Mesenchymal stem cell (in vitro differentiated cells and primary cell): ENCODE results near the gene AKNA.

Experiments used
- DNase-seq: peaks from one replicate; pipeline ENCODE4 v3.0.0-alpha.2; 2013
- H2AFZ ChIP-seq: one replicate; pipeline ENCODE4 v1.6.1; 2013; ENCODE audit warnings: low read depth, mild to moderate bottlenecking, control low read depth, inconsistent platforms, low read length, moderate library complexity
- H2AK5ac ChIP-seq: 2 replicates; pipeline ENCODE4 v1.6.1; 2013; ENCODE audit warnings: low read length, moderate library complexity, mild to moderate bottlenecking, inconsistent platforms; ENCODE audit not compliant: severe bottlenecking
- H2BK120ac ChIP-seq: one replicate; pipeline ENCODE4 v1.6.1; 2013; ENCODE audit warnings: low read depth, mild to moderate bottlenecking, inconsistent platforms, low read length, moderate library complexity
- H2BK12ac ChIP-seq, 2 experiments: one replicate each; pipeline ENCODE4 v1.6.1; 2013; ENCODE audit warnings: inconsistent platforms in 2 of 2, low read length in 2 of 2, mild to moderate bottlenecking in 2 of 2, moderate library complexity in 2 of 2, control low read depth in 1 of 2
- H2BK15ac ChIP-seq: one replicate; pipeline ENCODE4 v1.6.1; 2013; ENCODE audit warnings: mild to moderate bottlenecking, low read depth, inconsistent platforms; ENCODE audit not compliant: poor library complexity, severe bottlenecking
- H2BK5ac ChIP-seq: 2 replicates; pipeline ENCODE4 v1.6.1; 2013; ENCODE audit warnings: low read depth, mild to moderate bottlenecking, low read length, control low read depth, inconsistent platforms; ENCODE audit not compliant: poor library complexity, severe bottlenecking
- H3K14ac ChIP-seq, 2 experiments: one replicate each; pipeline ENCODE4 v1.6.1; 2013; ENCODE audit warnings: inconsistent platforms in 2 of 2, low read length in 2 of 2, control low read depth in 1 of 2, mild to moderate bottlenecking in 1 of 2, moderate library complexity in 1 of 2
- H3K18ac ChIP-seq, 2 experiments: one replicate each; pipeline ENCODE4 v1.6.1; 2013; ENCODE audit warnings: inconsistent platforms in 2 of 2, low read length in 2 of 2, control low read depth in 1 of 2, low read depth in 1 of 2, mild to moderate bottlenecking in 1 of 2
- H3K23ac ChIP-seq, 2 experiments: one replicate each; pipeline ENCODE4 v1.6.1; 2013; ENCODE audit warnings: inconsistent platforms in 2 of 2, low read length in 2 of 2, mild to moderate bottlenecking in 2 of 2, moderate library complexity in 2 of 2, control low read depth in 1 of 2
- H3K27ac ChIP-seq: 2 replicates; pipeline ENCODE4 v1.5.1; 2013; ENCODE audit warnings: mild to moderate bottlenecking, moderate library complexity, low read length, control low read depth, inconsistent platforms; ENCODE audit not compliant: poor library complexity, severe bottlenecking
- H3K27me3 ChIP-seq, 2 experiments: 2 replicates each; pipeline versions ENCODE4 v1.6.1 to v1.7.0; 2013; ENCODE audit warnings: low read length in 2 of 2, mild to moderate bottlenecking in 2 of 2, moderate library complexity in 2 of 2, control low read depth in 1 of 2, inconsistent platforms in 1 of 2; ENCODE audit not compliant: control insufficient read depth in 1 of 2, insufficient read depth in 1 of 2
- H3K36me3 ChIP-seq, 2 experiments: 2 replicates each; pipeline versions ENCODE4 v1.6.1 to v1.7.0; 2013; ENCODE audit warnings: low read length in 2 of 2, control low read depth in 1 of 2, inconsistent platforms in 1 of 2, low read depth in 1 of 2, mild to moderate bottlenecking in 1 of 2; ENCODE audit not compliant: insufficient read depth in 2 of 2, control insufficient read depth in 1 of 2
- H3K4ac ChIP-seq, 2 experiments: one replicate each; pipeline ENCODE4 v1.6.1; 2013; ENCODE audit warnings: inconsistent platforms in 2 of 2, low read length in 2 of 2, mild to moderate bottlenecking in 2 of 2, moderate library complexity in 2 of 2, control low read depth in 1 of 2, low read depth in 1 of 2
- H3K4me1 ChIP-seq: 2 replicates; pipeline ENCODE4 v1.6.1; 2013; ENCODE audit warnings: low read depth, low read length, control low read depth; ENCODE audit not compliant: control insufficient read depth, insufficient read depth
- H3K4me2 ChIP-seq: 2 replicates; pipeline ENCODE4 v1.6.1; 2013; ENCODE audit warnings: low read length, mild to moderate bottlenecking, inconsistent platforms; ENCODE audit not compliant: poor library complexity, severe bottlenecking
- H3K4me3 ChIP-seq, 2 experiments: 2 replicates each; pipeline versions ENCODE4 v1.5.1 to v1.7.0; 2013; ENCODE audit warnings: low read length in 2 of 2, mild to moderate bottlenecking in 2 of 2, control low read depth in 1 of 2, low read depth in 1 of 2; ENCODE audit not compliant: insufficient read depth in 1 of 2
- H3K79me1 ChIP-seq: replicated peaks from 2 replicates; pipeline ENCODE4 v1.6.1; 2013; ENCODE audit warnings: mild to moderate bottlenecking, control low read depth, low read length, inconsistent platforms; ENCODE audit not compliant: poor library complexity, severe bottlenecking
- H3K9ac ChIP-seq: 2 replicates; pipeline ENCODE4 v1.7.0; 2013; ENCODE audit warnings: mild to moderate bottlenecking, low read length, moderate library complexity
- H3K9me3 ChIP-seq: 2 replicates; pipeline ENCODE4 v1.7.0; 2013; ENCODE audit warnings: mild to moderate bottlenecking, low read length; ENCODE audit not compliant: control insufficient read depth
- H4K8ac ChIP-seq: one replicate; pipeline ENCODE4 v1.6.1; 2013; ENCODE audit warnings: inconsistent platforms, mild to moderate bottlenecking, low read length, moderate library complexity
- H4K91ac ChIP-seq: one replicate; pipeline ENCODE4 v1.6.1; 2013; ENCODE audit warnings: mild to moderate bottlenecking, low read length, inconsistent platforms
- WGBS: methylation state at CpG from one replicate; pipeline ENCODE4 v1.1.7; 2013; ENCODE audit warnings: mixed read lengths; 5-methylcytosine and 5-hydroxymethylcytosine counted together

AKNA gene

DNA sequence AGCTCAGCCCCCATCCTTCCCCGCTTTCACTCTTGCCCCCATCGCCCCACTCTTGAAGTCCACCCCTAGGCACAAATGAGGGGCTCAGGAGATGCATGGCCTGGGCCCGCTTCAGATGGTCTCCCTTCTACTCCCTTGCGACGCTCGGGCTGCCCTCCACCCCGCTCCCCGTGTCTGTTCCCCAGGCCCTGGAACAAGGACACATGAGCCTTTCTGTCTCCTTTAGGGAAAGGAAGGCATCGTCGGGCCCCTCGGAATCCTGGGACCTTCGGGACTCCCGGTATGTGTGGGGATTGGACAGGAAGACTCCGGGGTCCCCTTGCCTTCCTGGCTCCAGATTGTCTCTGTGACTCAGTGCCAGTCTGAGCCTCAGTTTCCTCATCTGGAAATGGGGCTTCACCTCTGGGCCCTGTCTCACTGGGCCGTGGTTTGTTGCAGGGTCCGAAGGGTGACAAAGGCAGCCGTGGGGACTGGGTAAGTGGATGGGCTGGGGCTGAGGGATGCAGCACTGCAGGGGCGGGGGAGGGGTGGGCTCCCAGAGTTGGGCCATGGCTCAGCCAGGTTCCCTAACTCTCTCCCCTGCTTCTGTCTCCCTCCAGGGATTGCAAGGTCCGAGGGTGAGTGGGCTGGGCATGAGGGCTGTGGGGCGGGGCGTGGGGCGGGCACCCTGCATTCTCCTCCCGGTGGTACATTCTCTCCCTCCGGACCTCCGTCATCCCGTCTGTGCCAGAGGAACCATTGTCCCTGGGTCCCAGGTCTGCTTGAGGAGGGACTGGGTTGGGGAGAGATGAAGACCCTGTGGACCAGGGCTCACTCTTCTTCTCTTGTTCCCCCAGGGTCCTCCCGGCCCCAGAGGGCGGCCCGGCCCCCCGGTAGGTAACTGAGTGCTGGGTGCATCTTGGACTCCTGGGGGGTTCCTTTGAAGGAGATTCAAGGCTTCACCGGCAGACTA, 86.7 kb downstream of the AKNA start:
- Histone ChIP-seq H3K79me1 (no peaks in the 10 kb centered on the region), H2BK5ac (no peak overlapping the region), H2BK12ac (no peak overlapping the region), H2BK15ac (no peak overlapping the region), H3K4me1 (peaks cover 3% of the 10 kb centered on the region), H2AK5ac (no peak overlapping the region), H3K9me3 (no peaks in the 10 kb centered on the region), H3K36me3 (peaks cover 17 to 60% of the 10 kb centered on the region in 2 experiments), H3K18ac (no peak overlapping the region), H3K27ac (no peak overlapping the region), H3K27me3 (no peaks in the 10 kb centered on the region), H3K9ac (no peak overlapping the region), H2BK120ac (no peak overlapping the region), H2AFZ (no peak overlapping the region), H3K4me3 (no peak overlapping the region), H3K23ac (no peak overlapping the region), H3K4me2 (no peak overlapping the region), H4K91ac (no peak overlapping the region), H3K4ac (no peak overlapping the region), H4K8ac (no peak overlapping the region), H3K14ac (no peak overlapping the region)
- 96% methylated on average over 28 of the region's 31 CpGs for WGBS
- no peak for DNase-seq

DNA sequence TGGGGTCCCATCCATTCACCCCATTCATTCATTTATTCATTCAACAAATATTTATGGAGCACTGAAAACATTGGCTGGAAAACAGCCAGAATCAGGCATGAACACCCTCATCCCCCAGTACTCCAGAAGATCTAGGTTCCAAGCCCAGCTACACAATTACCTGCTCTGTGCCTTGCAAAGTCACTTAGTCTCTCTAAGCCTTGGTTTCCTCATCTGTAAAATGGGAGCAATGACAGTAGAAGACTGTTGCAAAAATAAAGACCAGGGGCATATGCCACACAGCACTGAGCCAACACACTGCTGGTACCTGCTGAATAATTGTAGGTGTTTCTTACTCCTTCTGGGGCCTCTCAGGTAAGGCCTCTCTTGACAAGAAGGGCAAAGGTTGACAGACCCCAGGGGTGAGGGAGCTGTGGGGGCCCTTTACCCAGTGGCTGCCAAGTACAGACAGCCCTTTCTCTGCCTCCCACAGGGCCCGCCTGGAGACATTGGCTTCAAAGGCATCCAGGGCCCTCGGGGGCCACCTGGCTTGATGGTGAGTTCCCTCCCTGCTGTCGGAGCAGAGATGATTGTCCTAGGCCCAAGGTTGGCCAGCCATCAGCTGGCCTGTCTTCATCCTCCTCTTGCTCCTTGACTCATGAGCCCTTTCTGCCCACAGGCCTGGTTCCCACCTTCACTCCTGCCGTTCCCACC, 87.5 kb downstream of the AKNA start:
- Histone ChIP-seq H3K4me3 (no peak overlapping the region), H2BK120ac (no peak overlapping the region), H3K18ac (no peak overlapping the region), H3K4me2 (no peak overlapping the region), H3K36me3 (peaks cover 19 to 57% of the 10 kb centered on the region in 2 experiments), H4K8ac (no peak overlapping the region), H3K9ac (no peak overlapping the region), H2AFZ (no peak overlapping the region), H2BK12ac (no peak overlapping the region), H3K4ac (no peak overlapping the region), H2AK5ac (no peak overlapping the region), H3K4me1 (no peaks in the 10 kb centered on the region), H2BK15ac (no peak overlapping the region), H3K23ac (no peak overlapping the region), H3K27ac (no peak overlapping the region), H2BK5ac (no peak overlapping the region), H4K91ac (no peak overlapping the region), H3K14ac (no peak overlapping the region), H3K9me3 (peaks cover under 1% of the 10 kb centered on the region), H3K27me3 (no peaks in the 10 kb centered on the region), H3K79me1 (no peaks in the 10 kb centered on the region)
- 96% methylated on average over 4 of the region's 4 CpGs for WGBS
- no peak for DNase-seq

DNA sequence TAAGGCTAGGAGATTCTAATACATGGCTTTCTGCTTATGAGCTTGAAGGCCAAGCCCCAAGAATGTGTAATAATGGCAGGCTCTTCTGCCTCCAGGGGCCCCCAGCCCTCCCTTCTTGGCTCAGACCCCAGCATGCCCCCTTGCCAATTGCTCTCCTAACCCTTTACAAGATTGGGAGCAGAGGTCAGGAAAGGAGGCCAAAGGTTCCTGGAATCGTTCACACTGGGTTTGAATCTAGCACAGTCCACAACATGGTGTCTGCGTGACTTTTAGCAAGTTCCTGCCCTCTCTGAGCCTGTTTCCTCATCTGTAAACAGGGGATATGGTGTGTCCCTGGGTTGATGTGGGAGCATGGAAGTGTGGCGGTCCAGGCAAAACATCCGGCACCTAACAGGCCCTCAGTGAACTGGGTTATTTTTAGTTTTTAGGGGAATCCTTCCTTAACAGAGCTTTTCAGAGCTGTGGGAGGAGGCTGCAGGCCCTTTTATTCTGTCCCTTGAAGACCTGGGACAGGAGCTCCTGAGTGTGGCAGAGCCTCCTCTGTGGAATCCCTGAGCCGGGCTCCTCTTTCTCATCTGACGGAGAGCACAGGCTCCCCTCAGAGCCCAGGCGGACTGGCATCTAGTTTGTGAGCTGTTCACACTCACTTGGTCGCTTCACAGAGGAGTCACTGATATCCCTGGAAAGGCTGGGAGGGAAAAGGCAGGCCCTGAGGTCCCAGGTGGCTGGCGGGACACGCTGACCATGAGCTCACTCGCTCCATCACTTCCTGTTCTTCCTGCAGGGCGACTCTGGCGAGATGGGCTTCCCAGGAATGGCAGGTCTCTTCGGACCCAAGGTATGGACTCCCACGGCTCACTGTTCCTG, 88.3 kb downstream of the AKNA start:
- Histone ChIP-seq H3K4me1 (no peaks in the 10 kb centered on the region), H2AK5ac (no peak overlapping the region), H3K14ac (no peak overlapping the region), H4K8ac (no peak overlapping the region), H2BK15ac (no peak overlapping the region), H3K79me1 (no peaks in the 10 kb centered on the region), H3K27ac (no peak overlapping the region), H3K4ac (no peak overlapping the region), H3K4me2 (no peak overlapping the region), H4K91ac (no peak overlapping the region), H3K9ac (no peak overlapping the region), H3K36me3 (peaks cover 27 to 50% of the 10 kb centered on the region in 2 experiments), H3K4me3 (no peak overlapping the region), H2AFZ (no peak overlapping the region), H2BK12ac (no peak overlapping the region), H3K23ac (no peak overlapping the region), H3K27me3 (no peaks in the 10 kb centered on the region), H2BK5ac (no peak overlapping the region), H3K9me3 (peaks cover 9% of the 10 kb centered on the region), H2BK120ac (no peak overlapping the region), H3K18ac (no peak overlapping the region)
- DNase-seq = no peak
- WGBS = 95% methylated on average over 15 of the region's 15 CpGs
